AG09309 (cell line): ENCODE measurements around the gene RFK.
A peak's percentile ranks its signal among the peaks of the same experiment; 100 is the strongest.

Experiments
- DNase-seq: peaks from one replicate; pipeline ENCODE4 v3.0.0-alpha.2; 2010; ENCODE audit warnings: low read depth
- H3K4me3 ChIP-seq: 2 replicates; pipeline ENCODE4 v1.5.1; 2011; ENCODE audit warnings: mild to moderate bottlenecking, low read depth, low read length, moderate library complexity; ENCODE audit not compliant: control insufficient read depth
- TF ChIP-seq, protein P1 (sequence below): IDR thresholded peaks from 2 replicates; pipeline ENCODE4 v1.5.1; 2011; ENCODE audit warnings: mild to moderate bottlenecking, low read depth, low read length, inconsistent platforms; ENCODE audit not compliant: insufficient read depth, control insufficient read depth; ENCODE audit errors: missing control alignments

RFK gene

DNA sequence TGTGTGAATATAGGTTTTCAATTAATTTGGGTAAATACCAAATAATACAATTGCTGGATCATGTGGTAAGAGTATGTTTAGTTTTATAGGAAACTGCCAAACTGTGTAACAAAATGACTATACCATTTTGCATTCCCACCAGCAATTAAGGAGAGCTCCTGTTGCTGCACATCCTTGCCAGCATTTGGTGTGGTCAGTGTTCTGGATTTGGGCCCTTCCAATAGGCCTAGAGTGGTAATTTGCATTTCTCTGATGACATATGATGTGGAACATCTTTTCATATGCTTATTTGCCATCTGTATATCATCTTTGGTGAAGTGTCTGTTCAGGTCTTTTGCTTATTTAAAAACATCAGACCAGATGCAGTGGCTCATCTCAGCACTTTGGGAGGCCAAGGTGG is 11.6 kb upstream of the RFK start:
- H3K4me3 ChIP-seq, result no peak overlapping the region
- TF ChIP-seq, protein P1, sequence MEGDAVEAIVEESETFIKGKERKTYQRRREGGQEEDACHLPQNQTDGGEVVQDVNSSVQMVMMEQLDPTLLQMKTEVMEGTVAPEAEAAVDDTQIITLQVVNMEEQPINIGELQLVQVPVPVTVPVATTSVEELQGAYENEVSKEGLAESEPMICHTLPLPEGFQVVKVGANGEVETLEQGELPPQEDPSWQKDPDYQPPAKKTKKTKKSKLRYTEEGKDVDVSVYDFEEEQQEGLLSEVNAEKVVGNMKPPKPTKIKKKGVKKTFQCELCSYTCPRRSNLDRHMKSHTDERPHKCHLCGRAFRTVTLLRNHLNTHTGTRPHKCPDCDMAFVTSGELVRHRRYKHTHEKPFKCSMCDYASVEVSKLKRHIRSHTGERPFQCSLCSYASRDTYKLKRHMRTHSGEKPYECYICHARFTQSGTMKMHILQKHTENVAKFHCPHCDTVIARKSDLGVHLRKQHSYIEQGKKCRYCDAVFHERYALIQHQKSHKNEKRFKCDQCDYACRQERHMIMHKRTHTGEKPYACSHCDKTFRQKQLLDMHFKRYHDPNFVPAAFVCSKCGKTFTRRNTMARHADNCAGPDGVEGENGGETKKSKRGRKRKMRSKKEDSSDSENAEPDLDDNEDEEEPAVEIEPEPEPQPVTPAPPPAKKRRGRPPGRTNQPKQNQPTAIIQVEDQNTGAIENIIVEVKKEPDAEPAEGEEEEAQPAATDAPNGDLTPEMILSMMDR, result no peak
- DNase-seq, result no peak

DNA sequence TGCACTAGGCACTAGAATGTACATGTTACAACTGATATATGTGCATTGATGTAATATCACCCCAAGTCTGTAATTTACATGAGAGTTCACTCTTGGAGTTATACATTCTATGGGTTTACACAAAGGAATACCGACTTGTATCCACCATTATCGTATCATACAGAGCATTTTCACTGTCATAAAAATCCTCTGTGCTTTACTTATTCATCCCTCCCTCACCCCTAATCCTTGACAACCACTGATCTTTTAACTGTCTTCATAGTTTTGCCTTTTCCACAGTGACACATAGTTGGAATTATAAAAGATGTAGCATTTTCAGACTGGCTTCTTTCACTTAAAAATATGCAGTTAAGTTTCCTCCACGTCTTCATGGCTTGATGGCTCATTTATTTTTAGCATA is 11.1 kb upstream of the RFK start:
- TF ChIP-seq, protein P1, result no peak
- no peak for DNase-seq
- H3K4me3 ChIP-seq, result no peak overlapping the region

DNA sequence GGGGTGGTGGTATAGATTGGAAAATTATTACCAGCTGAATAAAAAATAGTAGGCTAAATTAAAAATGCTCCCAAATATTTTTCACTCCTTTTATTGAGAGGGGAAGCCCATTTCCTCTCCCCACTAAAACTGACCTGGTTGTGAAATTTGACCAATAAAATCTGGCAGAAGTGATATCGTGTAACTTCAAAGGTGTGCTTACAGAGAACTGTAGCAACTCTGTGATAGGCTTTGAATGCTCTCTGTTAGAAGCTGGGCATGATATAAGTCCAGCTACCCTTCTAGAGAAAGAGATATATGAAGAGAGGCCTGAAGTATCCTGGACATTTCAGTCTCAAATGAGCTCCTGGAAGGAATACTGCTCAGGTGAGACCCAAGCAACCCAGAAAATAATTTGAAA is 10.2 kb upstream of the RFK start:
- TF ChIP-seq, protein P1, result no peak
- H3K4me3 ChIP-seq, result no peak overlapping the region
- DNase-seq, result no peak

DNA sequence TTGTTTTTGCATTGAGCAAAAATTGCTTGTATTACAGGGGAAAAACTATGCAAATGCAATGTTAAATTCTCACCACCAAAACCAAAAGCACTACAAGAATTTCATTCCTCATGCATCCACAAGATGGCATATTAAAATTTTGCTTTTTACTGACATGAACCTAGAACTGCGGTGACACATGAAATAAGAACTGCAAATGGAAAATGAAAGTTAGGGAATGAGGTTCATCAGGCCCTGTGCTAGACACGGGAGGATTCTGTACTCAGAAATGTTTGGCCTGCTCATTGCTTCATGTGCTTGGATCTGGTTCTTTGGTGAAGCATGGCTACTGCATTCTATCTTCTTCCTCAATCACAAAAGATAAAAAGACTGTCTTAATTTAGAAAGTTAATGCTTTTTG is 9.1 kb upstream of the RFK start:
- DNase-seq, result peak; percentile 69
- no peak overlapping the region for H3K4me3 ChIP-seq
- TF ChIP-seq, protein P1, result peak; percentile 46

DNA sequence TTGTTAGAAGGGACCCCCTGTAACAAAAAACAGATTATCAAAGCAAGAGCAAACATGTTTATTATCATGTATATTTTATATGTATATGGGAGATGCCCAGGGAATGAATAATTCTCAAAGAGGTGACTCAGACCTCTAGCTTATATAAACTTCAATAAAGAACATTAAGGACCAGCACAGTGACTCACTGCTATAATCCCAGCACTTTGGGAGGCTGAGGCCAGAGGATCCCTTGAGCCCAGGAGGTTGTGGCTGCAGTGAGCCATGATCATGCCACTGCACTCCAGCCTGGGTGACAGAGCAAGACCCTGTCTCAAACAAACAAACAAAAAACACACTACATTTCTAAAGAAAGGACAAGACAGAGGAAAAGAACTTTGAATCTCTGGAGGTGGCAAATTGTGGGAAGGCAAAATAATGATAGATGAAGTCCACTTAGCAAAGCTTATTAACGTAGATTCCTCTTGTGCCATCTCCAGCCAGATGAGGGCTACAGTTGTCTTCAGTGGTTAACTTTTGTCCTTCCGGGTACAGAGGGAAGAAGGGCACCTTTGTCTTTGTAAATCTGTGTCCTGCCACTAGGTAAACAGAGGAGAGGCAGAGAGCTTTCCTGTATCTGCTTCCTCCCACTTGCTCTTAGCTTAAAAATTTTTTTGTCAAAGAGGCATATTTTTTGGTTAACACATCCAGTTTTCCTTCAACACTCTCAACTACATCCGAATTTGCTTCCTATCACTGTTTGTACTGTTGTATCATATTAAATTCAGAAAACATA is 7.5 kb upstream of the RFK start:
- TF ChIP-seq, protein P1, result no peak
- DNase-seq, result no peak
- no peak overlapping the region for H3K4me3 ChIP-seq

DNA sequence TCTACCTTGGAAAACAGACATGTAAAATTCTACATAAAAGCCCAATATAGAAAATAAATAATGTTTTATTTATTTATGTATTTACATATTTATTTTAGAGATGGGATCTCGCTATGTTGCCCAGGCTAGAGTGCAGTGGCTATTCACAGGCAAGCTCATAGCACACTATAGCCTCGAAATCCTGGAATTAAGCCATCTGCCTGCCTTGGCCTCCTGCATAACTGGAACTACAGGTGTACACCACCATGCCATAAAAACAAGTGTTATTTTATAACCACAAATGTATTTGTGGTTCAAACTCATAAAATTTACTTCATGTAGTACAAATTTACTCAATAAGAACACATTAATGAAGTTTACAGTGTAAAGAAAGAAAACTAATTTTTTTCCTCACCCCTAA is 7.0 kb upstream of the RFK start:
- TF ChIP-seq, protein P1, result no peak
- H3K4me3 ChIP-seq, result no peak overlapping the region
- no peak for DNase-seq

DNA sequence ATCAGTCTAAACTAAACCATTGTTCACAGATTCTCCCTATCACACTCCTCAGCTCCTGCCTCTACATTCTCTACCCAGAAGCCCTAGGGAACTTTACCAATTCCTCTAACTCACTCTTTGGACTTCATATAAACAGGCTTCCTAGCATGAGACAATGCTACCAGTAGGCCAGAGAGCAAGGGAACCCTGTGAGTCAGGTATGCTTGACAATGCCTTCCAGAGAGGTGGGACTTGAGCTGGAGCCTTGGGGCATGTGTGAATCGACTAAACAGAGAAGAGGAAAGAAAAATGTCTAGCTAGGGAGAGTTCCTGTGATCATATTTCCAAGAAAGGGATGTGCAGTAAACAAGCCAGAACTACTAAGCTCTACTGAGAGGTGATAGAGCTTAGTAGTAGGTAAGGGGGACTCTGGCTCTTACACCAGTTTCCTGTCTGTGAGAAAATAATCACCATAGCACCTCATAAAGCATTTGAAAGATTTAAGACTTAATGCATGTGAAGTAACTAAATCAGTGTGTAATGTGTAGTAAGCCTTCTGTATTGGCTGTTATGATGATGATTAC is 6.4 kb upstream of the RFK start:
- no peak for DNase-seq
- TF ChIP-seq, protein P1, result no peak
- H3K4me3 ChIP-seq, result no peak overlapping the region
